MM.1S (cell line): Measurements from ENCODE around the gene TMEM132D.

ENCODE experiments used
- CTCF ChIP-seq: fragments of 300-600 bp; sonication (generic); IDR thresholded peaks from 2 replicates; pipeline ENCODE4 v1.5.1; 2016; ENCODE audit warnings: antibody characterized with exemption, low read length, mixed read lengths
- EZH2 ChIP-seq: fragments of 300-600 bp; sonication (generic); optimal IDR thresholded peaks from 2 replicates; pipeline ENCODE3; 2017; ENCODE audit warnings: low read depth, mild to moderate bottlenecking, antibody characterized with exemption, low read length, mixed read lengths
- EZH2phosphoT487 ChIP-seq: fragments of 300-600 bp; sonication (generic); IDR thresholded peaks from 2 replicates; pipeline ENCODE4 v1.6.1; 2018; ENCODE audit warnings: antibody characterized with exemption, low read length

GRCh38 chr12:129631316-129631715 is 272.5 kb downstream of the TMEM132D start:
- TF ChIP-seq CTCF, result no peak
- no peak for TF ChIP-seq EZH2
- TF ChIP-seq EZH2phosphoT487, result no peak
